Smooth muscle cell (in vitro differentiated cells): ENCODE measurements around the gene MPDZ. TPM values are rescaled to one million over a fixed set of nuclear protein-coding genes. Genes with fewer than 3 reads are reported as not detected.
A peak's percentile ranks its signal among the peaks of the same experiment; 100 is the strongest.

Experiments used
- DNase-seq: peaks from one replicate; lab custom pipeline; 2025; ENCODE audit not compliant: unreplicated experiment; lab: John Stamatoyannopoulos, UW
- H2AFZ ChIP-seq: fragments of 200-600 bp; sonication (generic); 2 replicates; pipeline ENCODE4 v1.6.0; 2016; ENCODE audit warnings: antibody characterized with exemption, low read depth, mild to moderate bottlenecking
- H3F3A ChIP-seq: fragments of 200-600 bp; sonication (generic); 2 replicates; pipeline ENCODE4 v1.6.0; 2017; ENCODE audit warnings: antibody characterized with exemption, low read depth
- H3K27ac ChIP-seq: fragments of 200-600 bp; sonication (generic); 2 replicates; pipeline ENCODE4 v1.5.1; 2016; ENCODE audit warnings: low read depth, mild to moderate bottlenecking
- H3K27me3 ChIP-seq: fragments of 200-600 bp; sonication (generic); 2 replicates; pipeline ENCODE4 v1.6.1; 2016; ENCODE audit warnings: low read depth, mild to moderate bottlenecking
- H3K36me3 ChIP-seq: fragments of 200-600 bp; sonication (generic); 2 replicates; pipeline ENCODE4 v1.5.1; 2016; ENCODE audit warnings: low read depth
- H3K4me1 ChIP-seq: fragments of 200-600 bp; sonication (generic); 2 replicates; pipeline ENCODE4 v1.5.1; 2016; ENCODE audit warnings: low read depth
- H3K4me2 ChIP-seq: fragments of 200-600 bp; sonication (generic); 2 replicates; pipeline ENCODE4 v1.6.0; 2016; ENCODE audit warnings: mild to moderate bottlenecking
- H3K4me3 ChIP-seq: fragments of 200-600 bp; sonication (generic); 2 replicates; pipeline ENCODE4 v1.5.1; 2016; ENCODE audit warnings: mild to moderate bottlenecking
- H3K79me2 ChIP-seq: fragments of 200-600 bp; sonication (generic); 2 replicates; pipeline ENCODE4 v1.6.0; 2016; ENCODE audit warnings: low read depth, mild to moderate bottlenecking
- H3K9ac ChIP-seq: fragments of 200-600 bp; sonication (generic); 2 replicates; pipeline ENCODE4 v1.6.0; 2016; ENCODE audit warnings: low read depth
- H3K9me3 ChIP-seq: fragments of 200-600 bp; sonication (generic); replicated peaks from 2 replicates; pipeline ENCODE4 v1.5.1; 2016; ENCODE audit warnings: low read depth
- H4K20me1 ChIP-seq: fragments of 200-600 bp; sonication (generic); 2 replicates; pipeline ENCODE4 v1.6.0; 2016; ENCODE audit warnings: low read depth
- WGBS: methylation state at CpG from one replicate; pipeline ENCODE4 v1.1.7; 2016; ENCODE audit warnings: low lambda C conversion rate; 5-methylcytosine and 5-hydroxymethylcytosine counted together
- polyA plus RNA-seq: library from polyadenylated mRNA; unstranded; fragments of >200 nt; fragmentation: Nextera tagmentation; extraction: Ambion mirVana; gene quantifications from 2 replicates; pipeline ENCODE4 v1.2.1, GENCODE V29; 2016
- total RNA-seq: library from RNA; depleted of rRNA; stranded (reverse); fragments of >200 nt; gene quantifications from 2 replicates; pipeline ENCODE4 v1.2.3, GENCODE V29; 2014
- TF ChIP-seq, protein P1 (sequence below): fragments of 200-600 bp; sonication (generic); IDR thresholded peaks from 2 replicates; pipeline ENCODE4 v1.5.1; 2017; ENCODE audit warnings: borderline replicate concordance, mild to moderate bottlenecking, antibody characterized with exemption; ENCODE audit not compliant: insufficient read depth, poor library complexity, severe bottlenecking

MPDZ gene
- total and polyA plus RNA-seq, 2 experiments from 2014 or later, result 16.2 to 69.5 TPM

DNA sequence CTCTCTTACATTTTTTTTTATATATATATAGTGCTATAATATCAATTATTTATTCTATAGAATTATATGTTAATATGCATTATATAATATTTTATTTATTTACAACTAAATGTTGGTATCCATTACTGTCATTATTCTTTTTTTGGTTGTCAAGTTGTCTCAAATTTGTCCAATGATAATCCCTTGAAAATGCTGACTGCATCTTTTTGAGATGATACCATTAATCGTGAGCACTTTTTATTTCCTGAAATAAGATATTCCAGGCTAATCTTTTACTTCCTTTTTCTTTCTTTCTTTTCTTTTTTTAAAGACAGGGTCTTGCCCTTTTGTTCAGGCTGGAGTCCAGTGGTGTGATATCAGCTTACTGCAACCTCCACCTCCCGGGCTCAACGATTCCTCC, 12.7 kb upstream of the MPDZ start:
- Histone ChIP-seq H4K20me1 (no peaks in the 10 kb centered on the region), H3K36me3 (no peaks in the 10 kb centered on the region), H3K79me2 (no peaks in the 10 kb centered on the region), H3K4me1 (no peaks in the 10 kb centered on the region), H3K4me3 (no peak overlapping the region), H3K9me3 (no peaks in the 10 kb centered on the region), H3K27ac (no peak overlapping the region), H3K4me2 (no peak overlapping the region), H2AFZ (no peak overlapping the region), H3K27me3 (no peaks in the 10 kb centered on the region), H3F3A (no peaks in the 10 kb centered on the region), H3K9ac (no peak overlapping the region)
- TF ChIP-seq, protein P1, sequence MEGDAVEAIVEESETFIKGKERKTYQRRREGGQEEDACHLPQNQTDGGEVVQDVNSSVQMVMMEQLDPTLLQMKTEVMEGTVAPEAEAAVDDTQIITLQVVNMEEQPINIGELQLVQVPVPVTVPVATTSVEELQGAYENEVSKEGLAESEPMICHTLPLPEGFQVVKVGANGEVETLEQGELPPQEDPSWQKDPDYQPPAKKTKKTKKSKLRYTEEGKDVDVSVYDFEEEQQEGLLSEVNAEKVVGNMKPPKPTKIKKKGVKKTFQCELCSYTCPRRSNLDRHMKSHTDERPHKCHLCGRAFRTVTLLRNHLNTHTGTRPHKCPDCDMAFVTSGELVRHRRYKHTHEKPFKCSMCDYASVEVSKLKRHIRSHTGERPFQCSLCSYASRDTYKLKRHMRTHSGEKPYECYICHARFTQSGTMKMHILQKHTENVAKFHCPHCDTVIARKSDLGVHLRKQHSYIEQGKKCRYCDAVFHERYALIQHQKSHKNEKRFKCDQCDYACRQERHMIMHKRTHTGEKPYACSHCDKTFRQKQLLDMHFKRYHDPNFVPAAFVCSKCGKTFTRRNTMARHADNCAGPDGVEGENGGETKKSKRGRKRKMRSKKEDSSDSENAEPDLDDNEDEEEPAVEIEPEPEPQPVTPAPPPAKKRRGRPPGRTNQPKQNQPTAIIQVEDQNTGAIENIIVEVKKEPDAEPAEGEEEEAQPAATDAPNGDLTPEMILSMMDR, result no peak
- DNase-seq, result no peak
- WGBS, result 96% methylated on average over 3 of the region's 3 CpGs

DNA sequence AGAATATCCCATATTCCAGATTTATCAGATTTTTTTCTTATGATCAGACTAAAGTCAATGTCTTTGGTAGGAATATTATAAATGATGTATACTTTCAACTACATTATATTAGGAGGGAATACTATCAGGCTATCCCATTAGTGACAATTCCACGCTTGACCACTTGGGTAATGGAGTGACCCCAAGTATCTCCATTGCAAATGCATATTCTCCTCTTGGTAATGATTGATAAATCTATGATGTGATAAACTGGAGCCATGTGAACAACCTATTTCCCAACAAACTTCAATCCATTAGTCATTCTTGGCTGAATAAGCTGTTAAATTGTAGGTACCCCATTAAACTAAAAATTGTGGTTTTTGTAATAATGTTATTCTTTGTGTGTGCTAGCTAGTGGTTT, 12.2 kb upstream of the MPDZ start:
- no peaks in the 10 kb centered on the region for H3K27me3 ChIP-seq
- no peaks in the 10 kb centered on the region for H3K9me3 ChIP-seq
- no peaks in the 10 kb centered on the region for H3F3A ChIP-seq
- no peak overlapping the region for H3K9ac ChIP-seq
- H4K20me1 ChIP-seq, result no peaks in the 10 kb centered on the region
- no peaks in the 10 kb centered on the region for H3K4me1 ChIP-seq
- no peak overlapping the region for H2AFZ ChIP-seq
- no peak overlapping the region for H3K4me3 ChIP-seq
- H3K79me2 ChIP-seq, result no peaks in the 10 kb centered on the region
- TF ChIP-seq, protein P1, result no peak
- H3K4me2 ChIP-seq, result no peak overlapping the region
- WGBS, result 91% methylated on average over 1 of the region's 1 CpG
- no peaks in the 10 kb centered on the region for H3K36me3 ChIP-seq
- no peak for DNase-seq
- no peak overlapping the region for H3K27ac ChIP-seq

DNA sequence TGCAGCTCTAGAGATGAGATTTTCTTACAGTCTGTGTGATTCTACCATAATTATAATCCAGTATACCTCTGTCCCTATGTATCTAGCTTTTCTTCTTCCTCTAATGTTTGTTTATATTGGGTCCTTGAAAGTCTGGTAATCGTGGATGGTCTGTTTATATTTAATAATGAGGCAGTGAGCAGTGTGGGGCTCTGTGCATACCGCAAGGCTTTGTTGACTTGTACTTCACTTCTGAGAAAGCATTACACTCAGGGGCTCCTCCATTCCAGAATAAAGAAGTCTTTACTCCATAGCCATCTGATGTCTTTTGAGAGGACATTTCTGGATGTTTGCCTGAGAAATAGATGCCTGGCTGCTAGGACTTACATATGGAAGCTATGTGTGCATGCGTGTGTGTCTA, 4.5 kb upstream of the MPDZ start:
- H3K27ac ChIP-seq, result no peak overlapping the region
- H3K27me3 ChIP-seq, result no peaks in the 10 kb centered on the region
- H3K36me3 ChIP-seq, result no peaks in the 10 kb centered on the region
- DNase-seq, result no peak
- no peaks in the 10 kb centered on the region for H3K9me3 ChIP-seq
- peaks cover 12% of the 10 kb centered on the region for H3F3A ChIP-seq
- H4K20me1 ChIP-seq, result no peaks in the 10 kb centered on the region
- H3K9ac ChIP-seq, result no peak overlapping the region
- H3K4me3 ChIP-seq, result no peak overlapping the region
- H2AFZ ChIP-seq, result no peak overlapping the region
- H3K4me2 ChIP-seq, result peak overlapping the region; percentile 64
- TF ChIP-seq, protein P1, result no peak
- H3K4me1 ChIP-seq, result peaks cover 24% of the 10 kb centered on the region
- 42% methylated on average over 3 of the region's 3 CpGs for whole genome bisulfite sequencing
- H3K79me2 ChIP-seq, result no peaks in the 10 kb centered on the region

DNA sequence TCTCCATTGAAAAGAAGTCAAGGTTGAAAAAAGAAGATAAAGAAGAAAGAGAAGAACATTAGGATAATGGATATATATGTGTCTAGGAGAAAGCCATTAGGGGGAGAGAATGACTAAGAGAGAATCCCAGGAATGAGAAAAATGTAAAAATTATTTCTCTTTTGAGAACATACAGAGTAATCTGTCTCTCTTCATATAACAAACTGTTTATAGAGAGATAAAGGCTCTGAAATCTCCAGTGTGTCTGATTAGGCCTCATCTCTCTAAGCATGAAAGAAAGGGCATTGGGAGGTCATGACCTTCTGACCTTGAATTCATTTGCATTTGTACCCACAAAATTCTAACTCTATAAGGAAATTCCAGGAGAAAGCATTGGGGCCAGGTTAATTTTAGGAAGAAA, 3.5 kb upstream of the MPDZ start:
- no peaks in the 10 kb centered on the region for H4K20me1 ChIP-seq
- H3K4me1 ChIP-seq, result peaks cover 26% of the 10 kb centered on the region
- peak overlapping the region; percentile 20 for H3K27ac ChIP-seq
- H3K9ac ChIP-seq, result no peak overlapping the region
- no peaks in the 10 kb centered on the region for H3K9me3 ChIP-seq
- no peaks in the 10 kb centered on the region for H3K27me3 ChIP-seq
- H2AFZ ChIP-seq, result no peak overlapping the region
- no peak for DNase-seq
- H3K4me2 ChIP-seq, result peak overlapping the region; percentile 64
- H3K36me3 ChIP-seq, result no peaks in the 10 kb centered on the region
- peaks cover 2% of the 10 kb centered on the region for H3K79me2 ChIP-seq
- no peak overlapping the region for H3K4me3 ChIP-seq
- peaks cover 15% of the 10 kb centered on the region for H3F3A ChIP-seq
- TF ChIP-seq, protein P1, result no peak
